CD4-positive, alpha-beta T cell treated with Interleukin-15 for 4 hours (primary cell): ENCODE results near the gene MTA2.
"Not testable (repeated sequence)": the region's sequence is repeated elsewhere in the genome, so short reads cannot be mapped to it uniquely, and the experiment has no call there.

ENCODE experiments used
- DNase-seq: peaks from one replicate; pipeline ENCODE4 v3.0.0-alpha.2; 2020; ENCODE audit warnings: low spot score

MTA2 gene

GRCh38 chr11:62566247-62566646, 35.4 kb downstream of the MTA2 start:
- DNase-seq = no peak

GRCh38 chr11:62565100-62565802, 36.4 kb downstream of the MTA2 start:
- no peak for DNase-seq

DNA sequence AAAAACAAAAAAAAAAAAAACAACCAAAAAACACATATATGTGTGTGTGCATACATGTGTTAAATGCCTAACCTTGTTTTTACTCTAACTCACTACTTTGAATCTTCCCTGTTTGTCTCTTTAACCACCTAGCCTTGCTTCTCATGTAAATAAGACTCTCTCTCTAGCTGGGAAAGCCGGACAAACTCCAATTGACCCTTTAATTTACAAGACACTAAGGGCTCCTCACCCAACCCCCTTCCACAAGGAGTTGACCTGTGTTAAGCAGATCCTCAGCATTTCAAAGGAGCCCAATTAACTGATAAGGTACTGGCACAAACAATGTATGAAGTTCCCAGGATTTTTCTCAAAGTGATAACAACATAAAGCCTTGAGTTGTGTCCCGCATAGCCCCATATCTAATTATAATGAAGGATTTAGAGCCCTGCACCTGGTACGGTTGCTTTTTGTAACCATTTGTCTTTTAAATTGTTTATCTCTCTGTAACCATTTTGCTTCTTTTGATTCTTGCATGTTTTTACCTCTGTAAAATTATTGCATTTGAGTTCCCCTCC, 39.9 kb downstream of the MTA2 start:
- not testable (repeated sequence) for DNase-seq

- DNase-seq = peak; percentile 90
Measured at GRCh38 chr11:62560566-62561103, 41.0 kb downstream of the MTA2 start.

- not testable (repeated sequence) for DNase-seq
Measured at GRCh38 chr11:62559626-62560025, 42.0 kb downstream of the MTA2 start.

DNA sequence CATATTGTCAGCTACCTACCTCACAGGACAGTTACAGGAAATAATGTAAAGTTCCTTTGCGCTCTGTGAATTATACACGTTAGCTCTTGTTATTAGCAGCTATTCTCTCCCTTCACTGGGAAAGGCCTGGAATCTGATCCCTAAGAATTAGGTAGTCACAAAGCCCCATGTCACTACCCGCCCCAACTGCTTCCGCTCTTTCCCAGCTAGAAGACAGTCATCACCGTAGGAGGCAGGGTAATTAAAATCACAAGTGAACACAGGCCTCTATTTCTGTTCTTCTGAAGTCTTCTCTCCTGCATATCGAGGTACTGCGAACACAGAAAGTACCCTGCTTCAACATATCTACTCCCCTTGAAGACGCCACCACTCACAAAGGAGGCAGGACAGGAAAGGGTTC, 42.5 kb downstream of the MTA2 start:
- no peak for DNase-seq

GRCh38 chr11:62558669-62559068, 43.0 kb downstream of the MTA2 start:
- no peak for DNase-seq

- DNase-seq = peak; percentile 59
Measured at GRCh38 chr11:62556875-62557631, 44.6 kb downstream of the MTA2 start.

GRCh38 chr11:62556108-62556874, 45.4 kb downstream of the MTA2 start:
- peak; percentile 88 for DNase-seq

GRCh38 chr11:62555464-62556107, 46.1 kb downstream of the MTA2 start:
- peak; percentile 91 for DNase-seq

DNA sequence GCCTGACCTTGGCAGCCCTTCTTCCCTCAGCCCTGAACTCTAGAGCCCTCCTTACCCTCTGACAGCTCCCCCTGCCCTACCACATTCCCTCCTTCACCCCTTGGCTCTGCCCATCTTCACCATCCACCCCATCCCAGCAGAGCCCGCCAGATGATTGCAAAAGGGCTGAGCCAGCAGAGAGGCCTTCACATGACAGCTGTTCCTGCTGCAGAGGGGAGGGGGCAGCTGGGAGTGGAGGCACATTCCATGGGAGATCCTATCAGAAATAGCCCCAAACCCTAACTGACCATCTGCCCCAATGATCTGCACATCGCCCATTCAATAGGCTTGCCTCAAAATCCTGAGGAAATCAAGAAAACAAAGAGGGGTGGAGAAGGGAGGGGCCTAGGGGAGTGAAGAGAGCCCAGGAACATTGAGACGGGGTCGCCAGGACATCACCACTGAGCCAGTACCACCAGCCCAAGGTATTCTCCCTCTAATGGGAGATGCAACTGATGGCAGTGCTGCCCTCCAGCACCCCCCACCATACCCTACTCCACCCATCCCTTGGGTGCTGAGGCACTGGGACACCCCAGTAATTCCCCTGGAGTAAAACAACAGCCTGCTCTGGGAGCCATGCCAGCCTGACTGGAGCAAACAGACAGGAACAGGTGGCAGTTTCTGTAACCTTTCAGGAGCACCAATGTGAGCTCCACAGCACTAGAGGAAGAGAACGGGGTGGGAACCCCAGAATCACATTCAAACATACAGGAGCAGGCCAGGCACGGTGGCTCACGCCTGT, 47.1 kb downstream of the MTA2 start:
- DNase-seq = no peak

- no peak for DNase-seq
Measured at GRCh38 chr11:62553839-62554361, 47.8 kb downstream of the MTA2 start.

- DNase-seq = peak; percentile 88
Measured at GRCh38 chr11:62553080-62553838, 48.4 kb downstream of the MTA2 start.

GRCh38 chr11:62552485-62553079, 49.1 kb downstream of the MTA2 start:
- DNase-seq = no peak

- not testable (repeated sequence) for DNase-seq
Measured at GRCh38 chr11:62550478-62550877, 51.2 kb downstream of the MTA2 start.

DNA sequence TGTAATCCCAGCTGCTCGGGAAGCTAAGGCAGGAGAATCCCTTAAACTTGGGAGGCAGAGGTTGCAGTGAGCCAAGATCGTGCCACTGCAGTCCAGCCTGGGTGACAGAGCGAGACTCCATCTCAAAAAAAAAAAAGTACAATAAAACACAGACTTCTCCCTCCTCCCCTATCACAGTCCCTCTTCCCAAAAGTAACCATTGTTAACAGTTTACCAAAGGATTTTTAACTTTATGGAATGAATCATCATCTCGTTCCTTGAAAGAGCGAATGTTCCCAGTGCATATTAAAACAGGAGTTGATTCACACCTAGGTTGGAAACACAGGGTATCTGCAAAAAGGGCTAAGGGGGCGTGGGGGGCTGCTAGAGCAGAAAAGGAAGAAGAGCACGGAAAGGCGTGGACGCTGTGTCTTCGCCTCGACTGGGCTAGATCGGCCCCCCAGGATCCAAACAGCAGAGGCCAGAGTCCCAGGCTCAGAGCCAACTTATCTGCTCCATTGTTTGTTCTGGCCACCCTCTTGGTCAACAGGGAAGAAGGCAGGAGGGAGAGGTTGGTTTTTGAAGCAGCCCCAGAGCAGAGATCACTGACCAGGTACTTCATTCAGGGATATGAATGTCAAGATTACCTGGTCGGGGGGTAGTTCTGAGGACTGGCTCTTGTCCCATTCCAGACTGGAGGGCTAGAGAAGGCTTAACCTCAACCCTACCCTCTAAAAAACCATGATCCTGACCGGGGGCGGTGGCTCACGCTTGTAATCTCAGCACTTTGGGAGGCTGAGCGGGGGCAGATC, 52.9 kb downstream of the MTA2 start:
- DNase-seq = no peak

- DNase-seq = no peak
Measured at GRCh38 chr11:62547691-62548281, 53.9 kb downstream of the MTA2 start.

- no peak for DNase-seq
Measured at GRCh38 chr11:62546929-62547625, 54.6 kb downstream of the MTA2 start.
